Right lobe of liver (tissue), 4 donors: ENCODE data around the gene TATDN3.

ENCODE experiments used
- POLR2A ChIP-seq: fragments of 450-650 bp; IDR thresholded peaks from one replicate; pipeline ENCODE4 v1.6.1; 2017; ENCODE audit warnings: antibody characterized with exemption, mild to moderate bottlenecking
- TF ChIP-seq, protein P1 (sequence below), 4 donors: fragments of 200-600 bp in 3 of 4; fragments of 450-650 bp in 1 of 4; IDR thresholded peaks; one replicate each; pipeline versions ENCODE4 v1.5.1 to v1.8.0; 2016 to 2022; ENCODE audit warnings: antibody characterized with exemption in 4 of 4, mild to moderate bottlenecking in 2 of 4
- donor health status: DM: no; HTN: no; CAD: no.
- donor health status: DM: no; HTN: no; CAD: no.
- donor health status: DM: no; HTN: yes; CAD: no.

DNA sequence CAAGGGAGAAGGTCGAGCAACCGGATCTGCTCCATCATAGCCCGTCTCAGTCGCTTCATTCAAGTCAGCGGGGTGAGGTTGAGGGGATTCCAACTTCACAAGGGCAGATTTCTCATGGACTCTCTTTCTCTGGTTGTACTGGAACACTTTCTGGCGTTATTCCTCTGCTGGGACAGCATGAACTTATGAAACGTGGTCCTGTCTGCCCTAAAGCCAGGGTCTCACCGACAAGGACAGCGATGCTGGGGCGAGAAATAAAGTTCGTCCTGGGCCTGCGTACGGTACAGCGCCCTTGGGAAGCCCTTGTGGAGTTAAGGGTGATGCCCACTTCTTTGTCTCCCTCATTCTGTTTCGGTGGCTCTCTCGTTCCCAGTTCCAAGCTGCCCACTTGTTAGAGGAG lies 65.1 kb downstream of the TATDN3 start:
- TF ChIP-seq, protein P1, sequence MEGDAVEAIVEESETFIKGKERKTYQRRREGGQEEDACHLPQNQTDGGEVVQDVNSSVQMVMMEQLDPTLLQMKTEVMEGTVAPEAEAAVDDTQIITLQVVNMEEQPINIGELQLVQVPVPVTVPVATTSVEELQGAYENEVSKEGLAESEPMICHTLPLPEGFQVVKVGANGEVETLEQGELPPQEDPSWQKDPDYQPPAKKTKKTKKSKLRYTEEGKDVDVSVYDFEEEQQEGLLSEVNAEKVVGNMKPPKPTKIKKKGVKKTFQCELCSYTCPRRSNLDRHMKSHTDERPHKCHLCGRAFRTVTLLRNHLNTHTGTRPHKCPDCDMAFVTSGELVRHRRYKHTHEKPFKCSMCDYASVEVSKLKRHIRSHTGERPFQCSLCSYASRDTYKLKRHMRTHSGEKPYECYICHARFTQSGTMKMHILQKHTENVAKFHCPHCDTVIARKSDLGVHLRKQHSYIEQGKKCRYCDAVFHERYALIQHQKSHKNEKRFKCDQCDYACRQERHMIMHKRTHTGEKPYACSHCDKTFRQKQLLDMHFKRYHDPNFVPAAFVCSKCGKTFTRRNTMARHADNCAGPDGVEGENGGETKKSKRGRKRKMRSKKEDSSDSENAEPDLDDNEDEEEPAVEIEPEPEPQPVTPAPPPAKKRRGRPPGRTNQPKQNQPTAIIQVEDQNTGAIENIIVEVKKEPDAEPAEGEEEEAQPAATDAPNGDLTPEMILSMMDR (IDR thresholded peaks at IDR 0.05) = no peak
- no peak for TF ChIP-seq POLR2A
